Suprapubic skin (tissue), 4 donors: Measurements from ENCODE around the gene ALDH16A1. TPM values are rescaled to one million over a fixed set of nuclear protein-coding genes. Genes with fewer than 3 reads are reported as not detected.

Experiments used
- DNase-seq, 2 donors: peaks; one replicate each; pipeline ENCODE4 v3.0.0-alpha.2; 2019; ENCODE audit warnings: low spot score in 2 of 2
- H3K27ac ChIP-seq: fragments of 200-600 bp; sonication (generic); one replicate; pipeline ENCODE4 v1.5.1; 2019
- H3K27me3 ChIP-seq: fragments of 200-600 bp; sonication (generic); one replicate; pipeline ENCODE4 v1.5.1; 2019
- H3K36me3 ChIP-seq: fragments of 200-600 bp; sonication (generic); one replicate; pipeline ENCODE4 v1.5.1; 2019
- H3K4me1 ChIP-seq: fragments of 200-600 bp; sonication (generic); one replicate; pipeline ENCODE4 v1.5.1; 2019
- H3K4me3 ChIP-seq: fragments of 200-600 bp; sonication (generic); one replicate; pipeline ENCODE4 v1.5.1; 2019; ENCODE audit warnings: mild to moderate bottlenecking
- H3K9me3 ChIP-seq: fragments of 200-600 bp; sonication (generic); one replicate; pipeline ENCODE4 v1.5.1; 2019
- CTCF ChIP-seq, 2 donors: fragments of 200-600 bp in 1 of 2; fragments of 450-650 bp in 1 of 2; sonication (generic) in 1 of 2; IDR thresholded peaks; one replicate each; pipeline ENCODE4 v1.5.1; 2016 to 2019; ENCODE audit warnings: antibody characterized with exemption in 2 of 2, mild to moderate bottlenecking in 1 of 2, moderate library complexity in 1 of 2
- EP300 ChIP-seq: sonication (generic); formaldehyde crosslinking; IDR thresholded peaks from one replicate; pipeline ENCODE4 v1.6.1; 2017; ENCODE audit warnings: antibody characterized with exemption
- POLR2A ChIP-seq, 2 donors: fragments of 450-650 bp; IDR thresholded peaks; one replicate each; pipeline ENCODE4 v1.6.1; 2017; ENCODE audit warnings: antibody characterized with exemption in 2 of 2, mild to moderate bottlenecking in 2 of 2, moderate library complexity in 2 of 2
- POLR2AphosphoS5 ChIP-seq, 3 donors: sonication (generic); formaldehyde crosslinking; IDR thresholded peaks; one replicate each; pipeline ENCODE4 v1.6.1; 2017; ENCODE audit warnings: antibody characterized with exemption in 3 of 3
- WGBS: methylation state at CpG from one replicate; pipeline ENCODE4 v1.1.5; 2018; 5-methylcytosine and 5-hydroxymethylcytosine counted together
- total RNA-seq, 4 donors: library from RNA; depleted of rRNA; stranded (reverse); fragments of >200 nt; gene quantifications; one replicate each; pipeline ENCODE4 v1.1.0, GENCODE V29; 2016

The ALDH16A1 gene
- total RNA-seq, 4 donors from 2014 or later, result 21.7 to 47.7 (median 35.9) TPM

GRCh38 chr19:49445997-49446396 lies 7.0 kb upstream of the ALDH16A1 start:
- no peak for DNase-seq
- WGBS, result 82% methylated on average over 3 of the region's 3 CpGs
- Histone ChIP-seq H3K9me3 (no peaks in the 10 kb centered on the region), H3K4me1 (peaks cover 47% of the 10 kb centered on the region), H3K27me3 (peaks cover 14% of the 10 kb centered on the region), H3K27ac (no peak overlapping the region), H3K4me3 (no peak overlapping the region), H3K36me3 (peaks cover 18% of the 10 kb centered on the region)
- TF ChIP-seq EP300 (no peak), CTCF (IDR thresholded peaks at IDR 0.05) (no peak), POLR2AphosphoS5 (IDR thresholded peaks at IDR 0.05) (no peak), POLR2A (IDR thresholded peaks at IDR 0.05) (no peak)

GRCh38 chr19:49447485-49448431 lies 5.3 kb upstream of the ALDH16A1 start:
- 64% methylated on average over 30 of the region's 32 CpGs for WGBS

GRCh38 chr19:49448432-49448786 lies 4.6 kb upstream of the ALDH16A1 start:
- no peaks in the 10 kb centered on the region for H3K9me3 ChIP-seq
- no peak overlapping the region for H3K27ac ChIP-seq
- no peak for DNase-seq
- H3K4me3 ChIP-seq, result no peak overlapping the region
- peaks cover 18% of the 10 kb centered on the region for H3K36me3 ChIP-seq
- 85% methylated on average over 6 of the region's 6 CpGs for WGBS
- no peaks in the 10 kb centered on the region for H3K27me3 ChIP-seq
- H3K4me1 ChIP-seq, result peaks cover 35% of the 10 kb centered on the region
- TF ChIP-seq CTCF (IDR thresholded peaks at IDR 0.05), result no peak
- TF ChIP-seq POLR2AphosphoS5 (IDR thresholded peaks at IDR 0.05), result no peak
- no peak for TF ChIP-seq POLR2A (IDR thresholded peaks at IDR 0.05)
- TF ChIP-seq EP300, result no peak

More at GRCh38 chr19:49447485-49448431, 5.3 kb upstream of the ALDH16A1 start:
- H3K9me3 ChIP-seq, result no peaks in the 10 kb centered on the region
- DNase-seq, result no peak
- no peak overlapping the region for H3K27ac ChIP-seq
- H3K4me3 ChIP-seq, result no peak overlapping the region
- no peaks in the 10 kb centered on the region for H3K27me3 ChIP-seq
- H3K4me1 ChIP-seq, result peaks cover 38% of the 10 kb centered on the region
- TF ChIP-seq POLR2AphosphoS5 (IDR thresholded peaks at IDR 0.05), result no peak
- no peak for TF ChIP-seq CTCF (IDR thresholded peaks at IDR 0.05)
- TF ChIP-seq POLR2A (IDR thresholded peaks at IDR 0.05), result no peak
- TF ChIP-seq EP300, result no peak
- peaks cover 18% of the 10 kb centered on the region for H3K36me3 ChIP-seq

- H3K4me3 ChIP-seq, result peak overlapping the region; percentile 73
- no peaks in the 10 kb centered on the region for H3K27me3 ChIP-seq
- WGBS, result 84% methylated on average over 7 of the region's 7 CpGs
- TF ChIP-seq POLR2A (IDR thresholded peaks at IDR 0.05) (no peak), EP300 (no peak), CTCF (IDR thresholded peaks at IDR 0.05) (no peak), POLR2AphosphoS5 (IDR thresholded peaks at IDR 0.05) (no peak)
- H3K36me3 ChIP-seq, result peaks cover 18% of the 10 kb centered on the region
- H3K9me3 ChIP-seq, result no peaks in the 10 kb centered on the region
- peaks cover 37% of the 10 kb centered on the region for H3K4me1 ChIP-seq
- DNase-seq, result no peak
- no peak overlapping the region for H3K27ac ChIP-seq
Observed at GRCh38 chr19:49450405-49450804, 2.6 kb upstream of the ALDH16A1 start.

- peaks cover 43% of the 10 kb centered on the region for H3K4me1 ChIP-seq
- peak within 1 kb of the TSS; percentile 96 for H3K27ac ChIP-seq
- peak in 1 of 2 donors; percentile 10 for TF ChIP-seq CTCF (IDR thresholded peaks at IDR 0.05)
- TF ChIP-seq POLR2A (IDR thresholded peaks at IDR 0.05), result peak in 1 of 2 donors; percentile 15
- TF ChIP-seq POLR2AphosphoS5 (IDR thresholded peaks at IDR 0.05), result peak in 1 of 3 donors; percentile 88
- TF ChIP-seq EP300, result no peak
- under 1% methylated on average over 30 of the region's 42 CpGs for WGBS
- peaks cover 15% of the 10 kb centered on the region for H3K36me3 ChIP-seq
- no peaks in the 10 kb centered on the region for H3K27me3 ChIP-seq
- peak; percentile 98 to 99 for DNase-seq
- peak within 1 kb of the TSS; percentile 73 for H3K4me3 ChIP-seq
- no peaks in the 10 kb centered on the region for H3K9me3 ChIP-seq
Observed at GRCh38 chr19:49451430-49452181, 1.4 kb upstream of the ALDH16A1 start, which contains the start of gene PIH1D1. Gene PIH1D1 (minus strand): TSS chr19:49451814. CDS start chr19:49451574, 240 bp downstream.
